Neural progenitor cell (in vitro differentiated cells): ENCODE measurements around the gene RAB6B.

Experiments used
- EZH2 ChIP-seq: fragments of 200-600 bp; sonication (generic); IDR thresholded peaks from 2 replicates; pipeline ENCODE4 v1.6.1; 2017; ENCODE audit warnings: antibody characterized with exemption, mild to moderate bottlenecking, moderate library complexity
- TF ChIP-seq, protein P1 (sequence below): fragments of 200-600 bp; sonication (generic); IDR thresholded peaks from 2 replicates; pipeline ENCODE4 v1.5.1; 2017; ENCODE audit warnings: antibody characterized with exemption, mild to moderate bottlenecking

DNA sequence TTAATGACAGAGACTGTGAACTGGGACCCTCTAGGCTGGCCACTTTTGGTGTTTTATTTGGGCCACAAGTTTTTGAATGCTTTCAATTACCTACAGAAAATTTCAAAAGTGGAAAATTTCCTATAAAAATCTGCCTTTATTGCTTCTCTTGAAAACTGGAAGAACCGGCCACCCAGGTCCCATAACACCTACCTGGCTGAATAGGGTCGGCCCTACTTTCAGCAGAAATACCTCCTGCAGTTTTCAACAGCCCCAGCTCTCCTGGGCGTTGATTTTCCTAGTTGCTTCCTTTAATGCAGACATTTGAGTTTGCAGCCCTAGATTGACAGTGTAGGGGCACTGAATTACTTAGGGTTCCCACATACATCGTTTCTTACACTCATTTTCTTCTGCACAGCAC is 90.8 kb downstream of the RAB6B start:
- TF ChIP-seq, protein P1, sequence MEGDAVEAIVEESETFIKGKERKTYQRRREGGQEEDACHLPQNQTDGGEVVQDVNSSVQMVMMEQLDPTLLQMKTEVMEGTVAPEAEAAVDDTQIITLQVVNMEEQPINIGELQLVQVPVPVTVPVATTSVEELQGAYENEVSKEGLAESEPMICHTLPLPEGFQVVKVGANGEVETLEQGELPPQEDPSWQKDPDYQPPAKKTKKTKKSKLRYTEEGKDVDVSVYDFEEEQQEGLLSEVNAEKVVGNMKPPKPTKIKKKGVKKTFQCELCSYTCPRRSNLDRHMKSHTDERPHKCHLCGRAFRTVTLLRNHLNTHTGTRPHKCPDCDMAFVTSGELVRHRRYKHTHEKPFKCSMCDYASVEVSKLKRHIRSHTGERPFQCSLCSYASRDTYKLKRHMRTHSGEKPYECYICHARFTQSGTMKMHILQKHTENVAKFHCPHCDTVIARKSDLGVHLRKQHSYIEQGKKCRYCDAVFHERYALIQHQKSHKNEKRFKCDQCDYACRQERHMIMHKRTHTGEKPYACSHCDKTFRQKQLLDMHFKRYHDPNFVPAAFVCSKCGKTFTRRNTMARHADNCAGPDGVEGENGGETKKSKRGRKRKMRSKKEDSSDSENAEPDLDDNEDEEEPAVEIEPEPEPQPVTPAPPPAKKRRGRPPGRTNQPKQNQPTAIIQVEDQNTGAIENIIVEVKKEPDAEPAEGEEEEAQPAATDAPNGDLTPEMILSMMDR: no peak
- TF ChIP-seq EZH2: no peak
